Nephron (organoid): Measurements from ENCODE around the gene RIMKLB.

Experiments used
- H3K27ac Mint-ChIP-seq, 3 experiments: 2 replicates each; pipeline ENCODE4 v1.8.0; 2020; ENCODE audit warnings: mixed read lengths in 3 of 3, mild to moderate bottlenecking in 2 of 3, moderate library complexity in 1 of 3
- H3K27me3 Mint-ChIP-seq: 2 replicates; pipeline ENCODE4 v1.8.0; 2021; ENCODE audit warnings: low read depth, mild to moderate bottlenecking, moderate library complexity, mixed read lengths
- H3K36me3 Mint-ChIP-seq: 2 replicates; pipeline ENCODE4 v1.8.0; 2020; ENCODE audit warnings: low read depth, mixed read lengths
- H3K4me1 Mint-ChIP-seq: 2 replicates; pipeline ENCODE4 v1.8.0; 2020; ENCODE audit warnings: mixed read lengths
- H3K4me3 Mint-ChIP-seq, 3 experiments: 2 replicates each; pipeline ENCODE4 v1.8.0; 2020; ENCODE audit warnings: mild to moderate bottlenecking in 3 of 3, mixed read lengths in 3 of 3, moderate library complexity in 2 of 3
- H3K9me3 Mint-ChIP-seq: 2 replicates; pipeline ENCODE4 v1.8.0; 2020; ENCODE audit warnings: mixed read lengths
- TF ChIP-seq, protein P1 (sequence below), 3 experiments: fragments of 200-600 bp; sonication (generic); IDR thresholded peaks; one replicate each; pipeline ENCODE4 v1.5.0; 2021; ENCODE audit warnings: antibody characterized with exemption in 3 of 3; ENCODE audit not compliant: unreplicated experiment in 3 of 3

Gene RIMKLB

DNA sequence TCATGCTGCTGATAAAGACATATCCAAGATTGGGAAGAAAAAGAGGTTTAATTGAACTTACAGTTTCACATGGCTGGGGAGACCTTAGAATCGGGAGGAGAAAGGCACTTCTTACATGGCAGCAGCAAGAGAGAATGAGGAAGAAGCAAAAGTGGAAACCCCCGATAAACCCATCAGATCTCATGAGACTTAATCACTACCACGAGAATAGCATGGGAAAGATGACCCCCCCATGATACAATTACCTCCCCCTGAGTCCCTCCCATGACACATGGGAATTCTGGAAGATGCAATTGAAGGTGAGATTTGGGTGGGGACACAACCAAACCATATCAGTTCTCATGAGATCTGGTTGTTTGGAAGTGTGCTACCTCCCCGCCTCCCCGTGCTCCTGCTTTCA, 25.4 kb upstream of the RIMKLB start:
- Mint-ChIP-seq H3K4me1 (no peaks in the 10 kb centered on the region), H3K27ac (no peak overlapping the region), H3K4me3 (no peak overlapping the region), H3K9me3 (peaks cover 2% of the 10 kb centered on the region), H3K27me3 (no peaks in the 10 kb centered on the region), H3K36me3 (no peaks in the 10 kb centered on the region)
- TF ChIP-seq, protein P1, sequence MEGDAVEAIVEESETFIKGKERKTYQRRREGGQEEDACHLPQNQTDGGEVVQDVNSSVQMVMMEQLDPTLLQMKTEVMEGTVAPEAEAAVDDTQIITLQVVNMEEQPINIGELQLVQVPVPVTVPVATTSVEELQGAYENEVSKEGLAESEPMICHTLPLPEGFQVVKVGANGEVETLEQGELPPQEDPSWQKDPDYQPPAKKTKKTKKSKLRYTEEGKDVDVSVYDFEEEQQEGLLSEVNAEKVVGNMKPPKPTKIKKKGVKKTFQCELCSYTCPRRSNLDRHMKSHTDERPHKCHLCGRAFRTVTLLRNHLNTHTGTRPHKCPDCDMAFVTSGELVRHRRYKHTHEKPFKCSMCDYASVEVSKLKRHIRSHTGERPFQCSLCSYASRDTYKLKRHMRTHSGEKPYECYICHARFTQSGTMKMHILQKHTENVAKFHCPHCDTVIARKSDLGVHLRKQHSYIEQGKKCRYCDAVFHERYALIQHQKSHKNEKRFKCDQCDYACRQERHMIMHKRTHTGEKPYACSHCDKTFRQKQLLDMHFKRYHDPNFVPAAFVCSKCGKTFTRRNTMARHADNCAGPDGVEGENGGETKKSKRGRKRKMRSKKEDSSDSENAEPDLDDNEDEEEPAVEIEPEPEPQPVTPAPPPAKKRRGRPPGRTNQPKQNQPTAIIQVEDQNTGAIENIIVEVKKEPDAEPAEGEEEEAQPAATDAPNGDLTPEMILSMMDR (IDR thresholded peaks at IDR 0.05; ENCODE audit: unreplicated experiment in 3 of 3) = no peak

DNA sequence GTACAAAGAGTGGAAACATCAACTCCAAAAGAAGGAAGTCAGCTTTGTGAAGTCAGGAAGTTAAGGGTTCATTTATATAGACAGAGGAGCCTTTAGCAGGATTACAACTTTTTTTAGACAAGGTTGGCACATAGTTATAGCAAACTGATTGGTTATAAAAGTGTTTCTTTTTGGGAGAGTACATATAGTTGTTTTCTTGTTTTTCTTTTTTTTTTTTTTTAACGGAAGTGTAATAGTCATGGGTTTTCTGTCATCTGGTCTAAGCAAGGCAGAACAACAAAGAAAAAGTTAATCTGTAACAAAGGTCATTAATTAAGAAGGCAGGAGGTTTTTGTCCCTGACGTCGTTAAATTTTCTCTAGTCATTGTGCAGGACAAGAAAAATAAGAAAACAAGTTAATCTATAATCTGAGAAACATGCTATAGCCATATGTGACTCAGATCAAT, 22.2 kb upstream of the RIMKLB start:
- no peaks in the 10 kb centered on the region for H3K27me3 Mint-ChIP-seq
- H3K4me3 Mint-ChIP-seq = no peak overlapping the region
- no peaks in the 10 kb centered on the region for H3K9me3 Mint-ChIP-seq
- H3K36me3 Mint-ChIP-seq = no peaks in the 10 kb centered on the region
- peak overlapping the region; percentile 13 to 88 (median 58) for H3K27ac Mint-ChIP-seq
- no peaks in the 10 kb centered on the region for H3K4me1 Mint-ChIP-seq
- TF ChIP-seq, protein P1 (IDR thresholded peaks at IDR 0.05; ENCODE audit: unreplicated experiment in 3 of 3) = no peak

DNA sequence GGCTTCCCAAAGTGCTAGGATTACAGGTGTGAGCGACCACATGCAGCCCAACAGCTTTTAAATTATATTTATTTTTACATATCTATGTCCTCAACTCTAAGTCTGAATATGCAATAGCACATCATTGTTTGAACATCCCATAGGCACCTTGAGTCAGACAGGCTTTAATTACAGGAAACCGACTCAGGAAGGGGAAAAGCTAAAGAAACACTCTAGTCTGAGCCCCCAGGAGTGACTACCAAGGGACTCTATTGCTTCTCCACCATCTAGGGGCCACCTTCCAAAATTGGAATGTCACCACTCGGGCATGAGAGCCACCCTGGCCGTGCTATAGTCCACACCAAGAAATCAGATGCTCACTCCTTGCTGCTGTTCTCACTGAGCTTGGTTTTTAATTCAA, 21.1 kb upstream of the RIMKLB start:
- TF ChIP-seq, protein P1 (IDR thresholded peaks at IDR 0.05; ENCODE audit: unreplicated experiment in 3 of 3) = no peak
- H3K4me3 Mint-ChIP-seq = no peak overlapping the region
- no peak overlapping the region for H3K27ac Mint-ChIP-seq
- no peaks in the 10 kb centered on the region for H3K36me3 Mint-ChIP-seq
- no peaks in the 10 kb centered on the region for H3K9me3 Mint-ChIP-seq
- no peaks in the 10 kb centered on the region for H3K27me3 Mint-ChIP-seq
- peaks cover under 1% of the 10 kb centered on the region for H3K4me1 Mint-ChIP-seq

DNA sequence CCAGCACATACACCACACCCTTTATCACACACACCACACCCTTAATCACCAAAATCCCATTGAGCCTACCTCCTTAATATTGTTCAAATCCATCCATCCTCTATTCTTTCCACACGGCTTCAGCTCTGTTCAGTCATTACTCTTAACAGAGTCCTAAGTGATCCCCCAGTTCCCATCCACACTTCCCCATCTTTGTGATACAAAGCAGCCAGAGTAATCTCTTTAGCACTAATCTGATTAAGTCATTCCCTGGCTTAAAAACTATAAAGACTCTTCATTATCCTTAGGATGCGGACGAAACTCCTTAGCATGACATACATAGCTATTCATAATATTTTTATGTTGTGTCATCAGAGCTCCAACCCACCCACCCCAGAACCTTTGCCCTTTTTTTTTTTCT, 20.4 kb upstream of the RIMKLB start:
- no peaks in the 10 kb centered on the region for H3K9me3 Mint-ChIP-seq
- TF ChIP-seq, protein P1 (IDR thresholded peaks at IDR 0.05; ENCODE audit: unreplicated experiment in 3 of 3) = no peak
- H3K27ac Mint-ChIP-seq = peak overlapping the region in 1 of 3 experiments; percentile 64
- H3K36me3 Mint-ChIP-seq = no peaks in the 10 kb centered on the region
- H3K27me3 Mint-ChIP-seq = no peaks in the 10 kb centered on the region
- H3K4me1 Mint-ChIP-seq = peaks cover 7% of the 10 kb centered on the region
- no peak overlapping the region for H3K4me3 Mint-ChIP-seq

DNA sequence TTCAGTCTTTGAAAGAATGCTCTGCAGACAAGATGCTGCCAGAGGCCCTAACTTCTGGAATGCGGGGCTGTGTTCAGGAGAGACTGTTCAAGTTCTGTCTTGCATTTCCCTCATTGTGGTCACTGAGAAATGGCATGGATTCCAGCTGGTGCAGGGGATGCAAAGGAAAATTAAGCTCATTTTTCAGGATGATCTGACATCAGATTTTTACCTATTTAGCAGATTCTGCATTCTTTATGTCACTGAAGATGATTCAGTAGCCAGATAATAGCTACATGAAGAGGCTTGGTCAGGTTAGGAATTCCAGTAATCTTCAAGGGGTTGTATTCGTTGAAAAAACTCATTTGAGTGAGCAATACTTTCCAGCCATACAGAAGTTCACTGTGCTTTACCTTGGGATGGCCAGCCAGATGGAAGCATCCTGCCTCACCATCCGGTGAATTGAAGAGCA, 19.1 kb upstream of the RIMKLB start:
- TF ChIP-seq, protein P1 (IDR thresholded peaks at IDR 0.05; ENCODE audit: unreplicated experiment in 3 of 3) = no peak

DNA sequence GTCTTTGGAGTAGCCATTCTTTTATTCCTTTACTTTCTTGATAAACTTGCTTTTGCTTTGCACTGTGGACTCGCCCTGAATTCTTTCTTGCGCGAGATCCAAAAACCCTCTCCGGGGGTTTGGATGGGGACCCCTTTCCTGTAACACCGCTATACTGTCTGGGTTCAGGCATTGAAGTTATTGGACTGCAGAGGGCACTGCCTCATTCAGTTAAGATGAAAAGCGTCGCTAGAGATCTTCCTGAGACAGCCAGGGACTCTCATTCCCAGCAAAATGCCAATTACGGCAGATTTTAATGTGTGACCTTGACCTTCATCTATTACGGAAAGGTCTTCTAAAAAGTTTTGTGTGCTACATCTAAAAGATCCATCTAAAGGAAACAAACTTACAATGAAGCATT, 17.3 kb upstream of the RIMKLB start:
- Mint-ChIP-seq H3K27ac (no peak overlapping the region), H3K9me3 (no peaks in the 10 kb centered on the region), H3K27me3 (no peaks in the 10 kb centered on the region), H3K4me3 (no peak overlapping the region), H3K36me3 (no peaks in the 10 kb centered on the region), H3K4me1 (peaks cover 7% of the 10 kb centered on the region)
- TF ChIP-seq, protein P1 (IDR thresholded peaks at IDR 0.05; ENCODE audit: unreplicated experiment in 3 of 3) = no peak

More for the DNA sequence above, 19.1 kb upstream of the RIMKLB start:
- H3K4me1 Mint-ChIP-seq = peaks cover 7% of the 10 kb centered on the region
- H3K27ac Mint-ChIP-seq = no peak overlapping the region
- H3K27me3 Mint-ChIP-seq = no peaks in the 10 kb centered on the region
- H3K4me3 Mint-ChIP-seq = no peak overlapping the region
- no peaks in the 10 kb centered on the region for H3K9me3 Mint-ChIP-seq
- no peaks in the 10 kb centered on the region for H3K36me3 Mint-ChIP-seq
